Measurements from ENCODE around the gene HYI.

The HYI gene

DNA sequence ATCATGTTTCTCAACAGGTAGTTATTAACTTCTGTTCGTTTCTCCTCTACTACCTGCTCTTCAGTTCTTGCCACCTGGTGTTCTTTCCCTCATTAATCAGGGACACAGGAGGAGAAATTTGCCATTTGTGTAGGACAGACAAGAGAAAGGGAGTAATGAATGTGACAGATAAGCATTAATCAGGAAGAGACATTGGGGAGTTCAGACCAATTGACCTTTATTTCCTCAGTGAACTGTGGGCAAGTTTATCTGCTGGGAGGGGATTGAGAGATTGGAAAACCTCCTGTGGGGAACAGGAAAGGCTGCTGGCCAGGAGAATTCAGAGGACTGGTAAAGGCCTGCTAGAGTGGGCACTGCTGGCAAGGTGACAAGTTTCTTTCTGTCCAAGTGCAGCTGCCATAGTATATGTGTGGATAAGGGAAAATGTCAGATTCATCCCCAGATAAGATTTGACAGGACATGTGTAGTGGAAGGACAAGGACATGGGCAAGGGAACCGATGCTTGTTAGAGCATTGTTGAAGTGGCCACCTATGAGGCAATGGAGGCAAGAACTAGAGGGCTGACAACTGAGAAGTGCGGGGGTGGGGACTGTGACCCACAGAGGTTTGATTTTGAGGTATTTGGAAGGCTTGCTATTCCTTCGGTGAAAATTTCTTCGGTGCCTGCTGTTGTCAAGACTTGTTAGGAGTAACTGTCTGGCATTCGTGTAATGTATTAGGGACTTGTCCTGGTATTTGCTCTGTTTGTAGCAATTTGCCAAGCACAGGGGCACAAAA, 51.5 kb downstream of the HYI start:
- DNase-seq: no peak

All from anterior cingulate cortex (tissue), 58 donors.